GM12865 (cell line): ENCODE data around the gene CYP1A2.

Experiments used
- DNase-seq: peaks from one replicate; pipeline ENCODE4 v3.0.0; 2010; ENCODE audit warnings: low read depth
- H3K4me3 ChIP-seq: 2 replicates; pipeline ENCODE4 v1.5.1; 2011; ENCODE audit warnings: mild to moderate bottlenecking, low read depth, low read length, control low read depth
- CTCF ChIP-seq: IDR thresholded peaks from 2 replicates; pipeline ENCODE4 v1.5.1; 2011; ENCODE audit warnings: low read length, control low read depth, low read depth, inconsistent platforms; ENCODE audit not compliant: insufficient read depth; ENCODE audit errors: missing control alignments

The CYP1A2 gene

DNA sequence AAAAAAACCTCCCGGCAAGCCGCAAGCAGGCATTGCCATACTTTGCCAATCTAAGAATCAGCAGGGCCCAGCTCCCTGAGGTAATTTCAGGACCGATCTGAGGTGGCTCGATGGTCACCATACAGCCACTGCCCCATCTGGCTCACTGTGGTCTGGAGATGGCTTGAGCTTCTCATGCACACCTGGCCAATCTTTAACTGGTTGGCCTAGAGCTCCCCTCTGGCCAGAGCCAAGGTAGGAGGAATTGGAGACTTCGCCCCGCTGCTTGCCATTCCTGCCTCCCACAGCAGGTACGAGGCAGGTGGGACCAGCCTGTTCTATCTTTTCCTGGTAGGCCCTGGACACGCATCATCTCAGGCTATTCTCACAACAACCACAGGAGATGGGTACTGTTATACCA is 10.1 kb downstream of the CYP1A2 start:
- no peak overlapping the region for H3K4me3 ChIP-seq
- DNase-seq = no peak
- no peak for TF ChIP-seq CTCF

- no peak for DNase-seq
- no peak for TF ChIP-seq CTCF
- H3K4me3 ChIP-seq = no peak overlapping the region
Measured at GRCh38 chr15:74762791-74763150, 14.1 kb downstream of the CYP1A2 start.

- TF ChIP-seq CTCF = no peak
- no peak overlapping the region for H3K4me3 ChIP-seq
- DNase-seq = no peak
Measured at GRCh38 chr15:74763416-74763815, 14.8 kb downstream of the CYP1A2 start.

- no peak for DNase-seq
- no peak for TF ChIP-seq CTCF
- H3K4me3 ChIP-seq = no peak overlapping the region
Measured at GRCh38 chr15:74767167-74768098, 18.8 kb downstream of the CYP1A2 start.

DNA sequence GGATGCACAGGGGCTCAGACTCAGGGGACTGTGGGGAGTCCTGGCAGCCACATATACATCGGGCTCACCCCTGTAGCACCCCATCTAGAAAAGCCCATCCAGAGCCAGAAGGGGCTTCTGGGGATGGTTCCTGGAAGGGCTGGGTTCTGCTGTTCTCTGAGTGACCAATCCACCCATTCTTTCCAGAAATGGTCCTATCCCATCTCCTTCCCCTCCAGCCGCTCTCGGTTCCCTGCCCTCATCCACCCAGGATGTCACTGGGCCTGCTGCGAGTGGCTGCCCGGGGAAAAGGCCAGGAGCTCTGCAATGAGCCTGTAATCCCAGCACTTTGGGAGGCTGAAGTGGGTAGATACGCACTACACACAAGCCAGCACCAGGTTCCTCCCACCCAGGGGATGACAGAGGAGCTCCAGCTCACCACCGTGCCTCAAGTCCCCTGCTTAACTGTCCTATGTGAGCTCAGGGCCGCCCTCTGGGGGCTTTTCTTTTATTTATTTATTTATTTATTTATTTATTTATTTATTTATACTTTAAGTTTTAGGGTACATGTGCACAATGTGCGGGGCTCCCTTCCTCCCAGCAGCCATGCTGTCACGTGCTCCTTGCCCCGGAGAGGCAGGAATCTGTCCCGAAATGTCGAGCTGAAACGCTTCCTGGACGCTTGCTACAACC is 19.6 kb downstream of the CYP1A2 start:
- TF ChIP-seq CTCF = no peak
- no peak overlapping the region for H3K4me3 ChIP-seq
- DNase-seq = no peak

- H3K4me3 ChIP-seq = no peak overlapping the region
- peak; percentile 74 for TF ChIP-seq CTCF
- DNase-seq = peak; percentile 66
Measured at GRCh38 chr15:74768771-74769342, 20.2 kb downstream of the CYP1A2 start.
